HG03159 (cell line): ENCODE data around the gene TMEM161A.
"Not testable (repeated sequence)": the region's sequence is repeated elsewhere in the genome, so short reads cannot be mapped to it uniquely, and the experiment has no call there.

Experiments used
- ATAC-seq: cut with Tn5 transposase; IDR thresholded peaks from one replicate; pipeline ENCODE4 v1.9.1; 2021; ENCODE audit warnings: mild to moderate bottlenecking, moderate library complexity; ENCODE audit not compliant: unreplicated experiment

Gene TMEM161A

DNA sequence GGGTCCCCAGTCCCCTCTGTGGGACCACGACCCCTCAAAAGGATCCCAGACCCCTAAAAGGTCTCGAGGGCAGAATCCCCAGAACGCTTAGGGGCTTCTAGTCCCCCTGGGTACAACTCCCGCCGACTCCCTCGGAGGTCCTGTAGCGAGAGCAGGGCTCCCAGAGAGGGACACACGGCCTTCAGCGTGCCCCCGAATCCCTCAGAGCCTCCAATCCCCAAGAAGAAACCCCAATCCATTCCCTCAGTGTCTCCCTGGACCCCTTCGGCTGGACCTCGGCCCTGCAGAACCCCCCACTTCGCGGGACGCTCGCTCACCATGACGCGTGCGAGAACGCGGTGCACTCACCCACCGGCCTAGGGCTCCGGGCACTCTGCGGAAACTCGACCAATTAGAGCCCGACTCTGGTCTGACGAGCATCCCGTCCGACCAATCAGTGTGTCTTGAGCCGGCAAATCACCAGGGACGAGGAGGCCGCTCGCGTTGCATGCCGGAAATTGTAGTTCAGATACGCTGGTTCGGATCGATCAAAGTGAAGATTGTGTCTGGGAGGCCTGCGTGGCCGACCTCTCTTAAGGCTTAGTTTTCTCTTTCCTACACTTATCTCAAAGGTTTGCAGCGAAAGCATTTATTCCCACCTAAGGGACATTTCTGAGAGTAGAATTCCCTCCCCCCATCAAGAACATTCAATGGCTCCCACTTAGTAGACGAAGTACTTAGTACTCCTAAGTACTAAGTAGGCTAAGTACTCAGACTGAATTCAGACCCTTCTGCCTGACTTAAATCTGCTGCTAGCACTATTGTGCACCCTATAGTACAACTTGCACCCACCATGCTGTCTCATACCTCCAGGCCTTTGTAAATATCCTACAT is at the start of gene TMEM161A:
TMEM161A (minus strand) TSS at position 370 of the 873 bp plus-strand sequence; CDS start at position 320, 50 bp downstream.
- ATAC-seq = peak; percentile 94

DNA sequence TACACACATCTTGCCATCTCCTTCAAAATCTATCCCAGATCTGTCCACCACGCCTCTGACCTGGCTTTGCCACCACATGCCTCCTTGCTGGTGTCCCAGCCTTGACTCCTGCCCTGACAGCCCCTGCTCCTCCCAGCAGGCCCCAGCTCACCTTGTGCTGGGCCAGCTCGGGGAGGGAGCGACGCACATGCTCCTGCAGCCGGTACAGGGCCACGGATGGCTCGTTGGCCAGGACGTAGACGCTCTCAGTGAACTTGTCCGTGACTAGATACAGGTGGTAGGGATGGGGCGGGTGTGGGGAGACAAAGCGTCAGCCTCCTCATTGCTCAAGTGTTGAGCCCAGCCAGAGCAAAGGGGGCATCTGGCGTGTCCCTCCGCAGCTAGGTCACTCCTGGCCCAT is 48.5 kb upstream of the TMEM161A start:
- no peak for ATAC-seq

DNA sequence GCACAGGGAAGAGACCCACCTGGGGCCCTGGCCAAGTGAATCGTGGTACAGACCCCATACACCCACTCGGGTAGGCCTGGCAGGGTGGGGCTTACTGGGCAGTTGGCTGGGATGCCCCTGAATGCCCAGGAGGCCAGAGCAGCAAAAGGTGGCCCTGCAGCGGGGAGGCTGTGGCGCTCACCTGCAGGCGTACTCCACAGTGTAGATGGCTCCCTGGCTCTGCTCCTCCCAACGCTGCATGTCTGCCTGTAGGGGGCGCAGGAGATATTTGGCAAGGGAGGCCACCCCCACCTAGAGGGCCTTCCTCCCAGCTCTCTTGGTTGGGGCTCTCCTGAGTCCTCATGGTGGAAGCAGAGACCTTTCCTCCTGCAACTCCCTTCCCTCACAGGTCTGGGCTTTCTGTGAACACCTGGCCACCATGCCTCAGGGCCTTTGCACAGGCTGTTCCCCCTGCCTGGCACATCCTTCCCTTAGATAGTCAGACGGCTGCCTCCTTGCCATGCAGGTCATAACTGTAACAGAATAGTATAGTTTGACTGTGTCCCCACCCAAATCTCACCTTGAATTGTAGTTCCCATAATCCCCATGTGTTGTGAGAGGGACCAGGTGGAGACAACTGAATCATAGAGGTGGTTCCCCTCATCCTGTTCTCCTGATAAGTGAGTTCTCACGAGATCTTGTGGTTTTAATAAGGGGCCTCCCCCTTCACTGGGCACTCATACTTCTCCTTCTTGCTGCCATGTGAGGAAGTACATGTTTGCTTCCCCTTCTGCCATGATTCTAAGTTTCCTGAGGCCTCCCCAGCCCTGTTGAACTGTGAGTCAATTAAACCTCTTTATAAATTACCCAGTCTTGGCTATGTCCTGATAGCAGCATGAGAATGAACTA is 47.8 kb upstream of the TMEM161A start:
- ATAC-seq = no peak

DNA sequence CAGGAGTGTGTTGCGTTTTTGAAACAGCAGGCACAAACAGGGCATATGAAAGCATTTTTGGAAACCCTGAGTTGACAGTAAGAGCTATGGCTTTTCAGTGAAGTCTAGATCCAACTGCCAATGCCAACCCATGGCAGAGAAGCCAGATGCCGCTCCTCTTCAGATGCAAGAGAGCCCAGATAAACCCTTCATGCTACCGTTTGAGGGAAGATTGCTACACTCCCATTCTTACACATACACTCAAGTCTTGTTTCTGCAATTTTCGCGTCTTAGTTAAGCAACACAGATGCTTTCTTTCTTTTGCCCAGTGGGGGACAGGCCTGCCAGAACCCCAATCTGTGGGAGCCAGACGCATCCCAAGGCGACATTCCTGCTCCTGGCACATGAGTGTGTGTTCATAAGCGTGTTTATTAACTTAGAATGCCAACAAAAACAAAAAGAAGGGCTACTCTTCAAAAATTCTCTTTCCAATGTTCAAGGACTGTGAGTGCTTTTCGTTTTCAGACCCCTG is 43.3 kb upstream of the TMEM161A start:
- no peak for ATAC-seq

DNA sequence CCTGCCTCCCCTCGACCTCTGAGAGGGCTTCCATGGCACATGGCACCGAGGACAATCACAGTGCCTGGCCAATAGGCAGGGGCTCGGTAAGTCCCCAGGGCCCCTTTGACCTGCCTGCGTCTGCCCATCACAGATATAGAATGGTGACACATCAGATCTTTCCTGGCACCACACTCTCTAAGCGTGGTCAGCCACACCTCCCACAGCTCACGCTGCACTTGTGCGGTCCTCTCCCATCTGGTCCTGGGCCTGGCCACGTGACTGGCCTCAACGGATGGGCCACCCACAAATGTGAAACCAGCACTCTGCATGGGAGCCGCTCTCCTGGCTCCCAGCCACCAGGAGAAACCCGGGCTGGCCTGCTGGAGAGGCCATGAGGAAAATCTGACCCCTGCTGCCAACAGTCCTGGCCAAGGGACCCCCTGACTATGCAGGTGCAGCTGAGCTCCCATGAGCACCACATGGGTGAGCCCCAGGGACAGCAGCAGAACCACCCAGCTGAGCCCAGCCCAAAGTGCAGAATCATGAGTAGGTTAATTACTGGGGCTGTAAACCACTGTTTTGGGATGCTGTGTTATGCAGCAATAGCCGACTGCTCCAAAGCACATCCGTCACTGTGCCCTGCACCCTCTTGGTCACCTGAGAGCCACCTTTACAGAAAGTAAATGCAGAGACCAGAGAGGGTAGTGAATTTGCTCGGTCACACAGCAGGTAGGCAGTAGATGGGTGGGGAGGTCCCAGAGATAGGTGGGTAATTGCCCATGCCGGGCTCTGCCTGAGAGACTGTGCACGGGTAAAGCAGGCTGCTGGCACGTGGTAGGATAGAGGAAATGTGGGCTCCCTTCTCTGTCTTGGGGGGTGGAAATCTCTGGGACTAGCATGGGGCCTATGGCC is 41.5 kb upstream of the TMEM161A start:
- ATAC-seq = no peak

DNA sequence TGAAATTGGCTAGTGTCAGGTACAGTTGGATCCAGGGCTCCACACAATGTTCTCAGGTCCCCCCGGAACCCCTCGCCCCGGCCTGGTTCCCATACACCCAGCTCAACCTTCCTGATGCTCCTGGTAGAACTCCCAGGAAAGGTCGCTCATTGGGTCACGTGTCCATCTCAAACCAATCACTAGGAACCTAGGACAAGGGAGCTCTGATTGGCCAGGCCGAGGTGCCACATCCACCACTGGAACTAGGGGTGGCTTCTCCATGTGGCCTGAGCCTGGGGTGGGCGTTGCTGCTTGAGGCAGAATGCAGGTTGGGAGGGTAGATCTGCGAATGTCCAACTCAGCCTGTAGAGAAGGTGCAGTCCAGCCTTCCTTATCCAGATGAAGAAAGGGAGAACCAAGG is 38.7 kb upstream of the TMEM161A start:
- ATAC-seq = no peak

DNA sequence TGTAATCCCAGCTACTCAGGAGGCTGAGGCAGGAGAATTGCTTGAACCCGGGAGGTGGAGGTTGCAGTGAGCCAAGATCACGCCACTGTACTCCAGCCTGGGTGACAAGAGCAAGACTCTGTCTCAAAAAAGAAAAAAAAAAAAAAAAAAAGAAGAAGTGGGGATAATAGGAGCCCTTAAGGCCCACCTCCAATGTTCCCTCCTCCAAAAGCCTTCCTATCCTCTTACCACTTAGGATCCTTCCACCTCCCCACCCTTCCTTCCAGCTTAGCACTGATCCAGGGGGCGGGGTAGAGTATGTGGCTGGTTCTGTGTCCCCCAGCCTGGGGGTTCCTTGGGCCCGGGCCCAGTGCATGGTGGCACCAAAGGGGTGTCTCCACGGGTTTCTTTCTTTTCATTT is 35.0 kb upstream of the TMEM161A start:
- ATAC-seq = not testable (repeated sequence)

DNA sequence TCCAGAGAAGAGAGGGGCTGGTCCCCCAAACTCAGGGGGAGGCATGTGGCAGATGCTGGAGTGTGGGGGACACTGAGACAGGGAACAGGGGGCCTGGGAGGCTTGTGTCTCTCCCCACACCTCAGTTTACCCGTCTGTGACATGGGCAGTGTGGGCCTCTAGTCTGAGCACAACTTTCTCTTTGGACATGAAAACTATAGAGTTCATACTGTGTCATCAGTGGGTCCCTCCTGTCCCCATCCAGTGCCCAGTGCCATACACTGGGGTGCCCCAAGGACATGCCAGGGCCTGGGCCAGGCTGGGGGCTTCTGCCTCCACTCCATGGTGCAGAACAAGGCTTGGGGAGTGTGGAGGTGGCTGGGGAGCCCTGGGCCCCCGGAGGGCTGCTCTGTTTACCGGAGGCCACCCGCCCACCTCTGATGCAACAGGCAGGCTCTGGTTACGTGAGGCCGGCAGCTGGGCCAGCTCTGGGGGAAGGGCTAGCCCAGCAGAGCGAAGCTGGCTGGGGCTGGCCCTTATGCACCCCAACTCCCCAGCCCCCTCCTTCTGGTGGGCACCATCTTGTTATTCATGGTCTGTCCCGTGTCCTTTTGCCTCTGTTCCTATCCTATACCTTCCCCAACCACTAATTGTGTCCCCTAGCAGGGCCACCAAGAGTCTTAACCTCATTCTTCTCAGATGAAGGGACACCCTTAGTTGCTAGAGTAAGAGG is 33.7 kb upstream of the TMEM161A start:
- no peak for ATAC-seq

DNA sequence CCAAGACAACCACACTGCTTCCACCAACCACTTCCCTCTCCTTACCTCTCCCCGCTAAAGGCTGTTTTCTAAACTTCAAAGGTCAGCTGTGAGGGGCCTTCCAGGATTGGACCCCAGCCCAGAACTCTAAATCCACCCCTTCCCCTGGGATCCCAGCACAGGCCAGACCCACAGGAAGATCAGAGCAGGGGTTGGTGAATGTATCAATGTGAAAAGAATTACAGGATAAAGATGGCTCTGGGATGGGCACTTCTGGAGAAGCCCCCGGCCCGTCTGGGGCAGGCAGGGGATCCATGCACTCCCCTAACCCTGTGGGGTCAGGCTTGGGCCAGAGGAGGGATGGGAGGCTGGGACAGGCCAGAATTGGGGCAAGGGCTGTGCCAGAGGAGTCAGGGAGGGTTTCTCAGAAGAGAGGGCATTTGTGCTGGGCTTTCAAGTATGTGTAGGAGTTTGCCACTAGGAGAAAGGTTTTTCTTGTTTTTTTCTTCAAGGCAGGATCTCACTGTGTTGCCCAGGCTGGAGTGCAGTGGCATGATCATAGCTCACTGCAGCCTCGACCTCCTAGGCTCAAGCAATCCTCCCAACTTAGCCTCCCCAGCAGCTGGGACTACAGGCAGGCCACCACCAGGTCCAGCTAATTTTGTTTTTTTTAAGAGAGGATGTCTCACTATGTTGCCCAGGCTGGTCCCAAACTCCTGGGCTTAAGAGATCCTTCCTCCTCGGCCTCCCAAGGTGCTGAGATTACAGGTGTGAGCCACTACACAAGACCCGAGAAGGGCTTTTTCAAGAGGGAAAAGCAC is 32.8 kb upstream of the TMEM161A start:
- no peak for ATAC-seq

DNA sequence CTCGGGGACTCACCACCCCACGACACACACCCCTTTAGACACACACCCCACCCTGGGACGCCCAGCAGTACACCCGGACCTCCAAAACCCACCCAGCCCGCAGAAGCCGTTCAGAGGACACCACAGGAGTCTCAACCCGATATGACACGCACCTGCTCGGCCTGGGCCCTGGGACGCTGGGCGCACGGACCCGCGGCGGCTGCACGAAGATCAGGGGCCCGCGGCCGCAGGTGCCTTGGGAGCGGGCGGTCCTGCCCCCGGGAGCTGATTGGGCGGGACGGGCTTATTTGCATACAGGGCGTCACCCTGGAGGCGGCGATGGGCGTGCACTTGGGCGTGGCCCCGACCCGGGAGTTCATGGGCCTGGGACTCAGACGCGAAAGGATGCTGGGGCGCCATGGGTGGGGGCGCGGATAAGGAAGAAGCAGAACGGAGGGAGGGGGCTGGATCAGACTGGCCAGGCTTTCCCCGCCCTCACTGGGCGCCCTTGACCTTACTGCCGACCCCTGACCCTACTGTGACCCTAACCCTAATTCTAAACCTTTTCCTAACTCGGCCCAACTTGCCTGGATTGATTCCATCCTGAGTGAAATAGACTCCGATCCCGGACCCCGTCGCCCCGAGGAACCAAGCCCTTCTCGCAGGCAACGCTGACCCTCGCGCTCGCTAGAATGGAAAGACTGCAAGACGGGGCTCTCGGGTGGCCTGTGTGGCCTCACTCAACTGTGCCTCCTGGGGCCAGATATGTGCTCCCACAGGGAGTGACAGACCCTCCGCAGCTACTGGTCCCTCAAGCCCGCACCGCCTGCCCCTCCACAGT is 32.0 kb upstream of the TMEM161A start, which contains the start of gene MEF2B:
MEF2B (minus strand) TSS at position 211 of the 820 bp plus-strand sequence. CDS start 19,528 bp downstream, outside the sequence.
- peak; percentile 85 for ATAC-seq

DNA sequence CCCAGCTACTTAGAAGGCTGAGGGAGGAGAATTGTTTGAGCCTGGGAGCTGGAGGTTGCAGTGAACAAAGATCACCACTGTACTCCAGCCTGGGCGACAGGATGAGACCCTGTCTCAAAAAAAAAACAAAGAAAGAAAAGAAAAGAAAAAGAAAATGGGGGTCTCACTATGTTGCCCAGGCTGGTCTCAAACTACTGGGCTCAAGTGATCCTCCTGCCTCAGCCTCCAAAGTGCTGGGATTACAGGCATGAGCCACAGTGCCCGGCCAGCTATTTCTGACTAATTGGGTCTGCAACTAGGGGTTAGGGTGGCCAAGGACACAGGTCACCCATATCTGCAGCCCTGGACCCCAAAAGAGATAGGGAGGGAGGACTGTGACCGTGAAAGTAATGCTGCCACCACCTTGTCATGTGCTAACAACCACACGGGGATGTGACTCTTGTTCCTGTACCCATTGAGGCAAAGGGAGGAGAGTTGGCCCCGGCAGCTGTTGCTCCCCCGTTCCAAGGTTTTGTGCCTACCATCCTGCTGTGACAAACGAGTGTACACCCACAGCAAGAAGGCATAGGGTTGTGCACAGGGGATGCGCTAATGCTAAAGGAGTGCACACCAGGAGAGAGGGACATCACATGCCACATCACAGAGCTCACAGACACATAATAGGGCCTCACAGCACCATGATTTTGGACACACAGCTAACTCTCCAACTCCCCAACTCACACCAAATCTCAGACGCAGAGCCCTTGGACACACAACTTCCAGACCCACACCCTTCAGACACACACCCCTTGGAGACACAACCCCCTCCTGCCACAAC is 31.2 kb upstream of the TMEM161A start:
- ATAC-seq = no peak

DNA sequence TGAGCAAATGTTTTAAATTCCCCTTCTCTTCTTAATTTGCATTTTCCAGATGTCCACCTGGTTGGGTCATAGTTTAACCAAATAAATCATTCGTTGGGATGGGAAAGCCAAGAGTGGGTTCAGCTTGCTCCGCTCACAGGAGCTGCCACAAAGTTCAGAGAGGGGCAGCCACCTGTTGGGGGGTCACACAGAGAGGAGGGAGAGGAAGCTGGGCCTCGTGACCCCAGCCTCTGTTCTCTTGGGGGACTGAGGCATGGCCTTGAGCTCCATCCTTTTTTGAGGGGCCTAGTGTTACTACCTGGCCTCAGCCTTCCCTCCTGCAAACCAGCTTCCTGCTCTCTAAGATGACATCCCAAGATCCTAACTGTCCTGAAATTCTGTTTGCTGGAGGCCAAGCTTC is 29.3 kb upstream of the TMEM161A start:
- no peak for ATAC-seq

DNA sequence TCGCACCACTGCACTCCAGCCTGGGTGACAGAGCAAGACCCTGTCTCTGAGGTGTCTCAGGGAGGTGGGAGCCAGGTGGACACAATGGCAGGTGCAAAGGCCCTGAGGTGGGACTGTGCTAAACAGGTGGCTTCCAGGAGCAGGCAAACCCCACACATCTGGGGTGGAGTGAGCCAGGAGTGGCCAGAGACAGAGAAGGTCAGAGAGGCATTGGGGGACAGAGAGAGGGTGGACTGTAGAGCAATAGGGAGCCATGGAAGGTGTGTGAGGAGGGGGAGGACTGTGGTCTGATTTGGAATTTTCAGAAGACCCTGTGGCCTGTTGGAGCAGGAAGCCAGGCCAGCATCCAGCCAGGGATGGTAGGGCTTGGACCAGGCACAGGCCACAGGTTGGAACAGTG is 27.1 kb upstream of the TMEM161A start:
- no peak for ATAC-seq

DNA sequence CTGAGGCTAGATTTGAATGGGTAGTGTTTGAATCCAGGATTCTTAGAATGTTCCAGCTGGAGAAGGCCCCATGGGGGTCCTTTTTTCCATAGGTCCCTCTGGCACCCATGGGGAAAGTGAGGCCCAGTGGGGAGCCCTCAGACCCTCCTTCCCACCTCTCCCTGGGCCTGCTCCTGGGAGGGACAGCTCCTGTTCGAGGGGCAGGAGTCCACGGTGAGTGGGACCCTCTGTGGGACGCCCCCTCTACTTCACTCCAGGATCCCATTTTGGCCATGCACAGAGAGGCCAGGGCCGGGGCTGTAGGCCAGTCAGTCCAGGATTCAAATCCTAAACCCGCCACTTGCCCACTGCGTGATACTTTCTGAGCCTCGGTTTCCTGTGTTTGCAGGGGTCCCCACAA is 24.2 kb upstream of the TMEM161A start:
- ATAC-seq = no peak

DNA sequence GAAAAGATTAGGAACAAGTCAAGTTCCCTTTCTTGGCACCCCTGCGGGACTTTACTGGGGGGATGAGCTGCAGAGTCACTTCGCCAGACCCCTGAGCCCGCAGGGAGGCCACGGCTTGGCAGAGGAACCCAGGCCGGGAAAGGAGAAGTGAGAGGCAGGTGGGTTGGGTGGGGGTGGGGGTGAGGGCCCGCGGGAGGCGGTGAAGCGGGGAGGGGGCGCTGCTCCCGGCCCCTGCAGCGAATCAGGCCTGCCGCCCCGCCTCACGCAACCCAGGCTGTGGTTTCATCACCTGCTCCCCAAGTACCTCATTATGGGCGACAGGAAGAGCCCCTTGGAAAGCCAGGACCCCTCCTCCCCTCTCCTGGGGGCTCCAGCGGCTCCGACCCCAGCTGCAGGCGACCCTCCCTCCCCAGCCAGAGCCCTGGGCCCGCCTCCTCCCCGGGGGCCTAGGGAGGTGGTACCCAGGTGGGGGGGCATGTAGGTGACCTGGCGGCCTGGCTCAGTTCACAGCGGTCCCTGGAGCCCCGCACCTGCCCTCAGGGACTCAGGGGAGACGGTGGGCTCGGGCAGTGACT is 22.3 kb upstream of the TMEM161A start:
- ATAC-seq = peak; percentile 48

DNA sequence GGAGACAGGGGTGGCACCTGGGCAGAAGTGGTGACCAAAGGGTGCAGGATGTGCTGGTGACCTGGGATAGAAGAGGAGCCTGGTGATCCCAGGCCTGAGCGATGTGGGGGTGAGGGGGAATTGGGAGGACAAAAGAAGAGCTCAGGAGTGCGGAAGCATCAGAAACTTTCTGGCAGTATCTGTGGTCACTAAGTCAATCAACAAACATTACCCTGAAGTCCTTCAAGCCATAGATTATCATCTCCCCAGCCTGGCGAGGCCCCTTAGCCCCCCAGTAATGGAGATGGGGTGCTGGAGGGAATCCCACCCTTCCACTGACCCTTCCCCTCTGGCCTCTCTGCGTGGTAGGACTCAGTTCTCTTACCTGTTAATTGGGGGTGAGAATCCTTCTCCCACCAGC is 21.3 kb upstream of the TMEM161A start:
- ATAC-seq = no peak

DNA sequence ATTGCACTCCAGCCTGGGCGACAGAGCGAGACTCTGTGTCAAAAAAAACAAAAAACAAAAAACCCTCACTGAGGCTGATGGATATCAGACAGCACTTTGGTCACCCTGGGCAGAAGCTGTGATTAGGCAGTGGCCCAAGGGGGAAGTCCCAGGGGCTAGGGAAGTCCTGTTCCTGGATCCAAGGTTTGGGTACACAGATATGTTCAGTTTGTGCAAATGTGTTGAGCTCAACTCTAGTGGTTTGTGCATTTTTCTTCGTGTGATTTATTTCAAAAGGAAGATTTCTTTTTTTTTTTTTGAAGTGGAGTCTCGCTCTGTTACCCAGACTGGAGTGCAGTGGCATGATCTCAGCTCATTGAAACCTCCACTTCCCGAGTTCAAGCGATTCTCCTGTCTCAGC is 19.5 kb upstream of the TMEM161A start:
- ATAC-seq = no peak
